ENCODE measurements around the gene MED27.
"Not testable (repeated sequence)": the region's sequence is repeated elsewhere in the genome, so short reads cannot be mapped to it uniquely, and the experiment has no call there.

MED27 gene

DNA sequence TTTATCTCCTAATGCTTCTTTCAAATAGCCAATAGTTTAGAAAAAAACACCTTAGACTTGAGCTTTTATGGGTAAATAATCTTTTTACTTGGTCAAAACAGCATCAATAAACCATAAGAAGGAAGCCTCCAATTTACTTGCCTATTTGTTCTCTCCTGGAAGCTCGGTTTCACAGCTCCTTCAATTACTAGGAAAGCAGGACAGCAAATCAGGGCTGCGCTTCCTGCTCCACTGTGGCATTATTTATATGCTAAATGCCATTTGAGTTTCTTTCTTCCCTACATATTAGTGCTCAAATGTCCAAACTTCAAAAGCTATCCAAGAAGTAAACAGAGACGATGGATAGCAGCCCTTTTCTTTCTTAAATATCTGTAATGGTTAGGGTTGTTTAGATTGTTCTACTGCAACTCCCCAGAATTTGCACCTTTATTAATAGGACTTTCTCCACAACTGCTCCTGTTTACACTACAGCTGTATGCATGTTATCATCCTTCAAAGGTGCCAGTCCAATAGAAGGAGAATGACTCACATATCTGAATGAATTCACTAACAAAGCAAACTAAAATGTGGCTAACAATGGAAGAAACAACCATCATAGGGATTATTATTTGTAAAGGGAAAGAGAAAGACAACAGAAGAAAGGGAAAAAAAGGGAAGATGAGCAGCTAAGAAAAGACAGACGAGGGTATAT lies 58.7 kb downstream of the MED27 start:
- no peak for DNase-seq (ENCODE audit: low read depth in 2 of 2, low spot score in 1 of 2)

DNA sequence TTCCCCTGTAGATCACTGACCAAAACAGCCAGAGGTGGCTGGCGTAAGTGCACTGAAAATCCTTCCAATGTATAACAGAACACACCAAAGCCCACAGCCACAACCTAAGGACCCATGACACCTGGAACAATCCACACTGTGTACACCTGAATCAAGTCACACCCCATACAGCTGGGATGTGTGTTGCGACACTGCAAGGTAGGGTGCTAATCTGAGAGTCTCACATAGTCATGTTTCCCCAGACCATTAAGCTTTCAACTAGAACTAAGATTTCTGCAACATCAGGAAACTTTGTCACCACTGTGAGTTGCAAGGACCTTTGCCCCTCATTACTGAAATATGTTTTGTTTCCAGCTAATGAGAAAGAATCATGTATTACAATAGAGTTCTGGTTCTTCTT lies 59.4 kb downstream of the MED27 start:
- no peak for DNase-seq (ENCODE audit: low read depth in 2 of 2, low spot score in 1 of 2)

DNA sequence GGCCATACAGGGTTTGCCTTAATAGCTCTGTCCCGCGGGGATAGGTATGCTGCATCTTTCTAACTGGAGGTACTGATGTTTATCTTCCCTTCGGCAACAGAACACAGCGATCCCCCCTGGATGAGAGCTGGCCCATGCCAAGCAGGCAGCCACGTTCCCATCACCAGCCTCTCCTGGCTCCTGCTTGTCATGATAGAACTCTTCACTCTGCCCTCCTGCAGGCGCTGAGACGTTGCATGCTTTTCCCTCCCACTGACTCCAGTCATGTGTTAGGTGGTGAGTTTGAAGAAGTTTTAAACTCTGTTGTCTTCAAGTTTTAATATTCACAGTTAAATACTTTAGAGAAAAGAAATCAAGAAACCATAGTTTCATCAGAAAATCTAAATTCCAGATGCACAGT lies 60.0 kb downstream of the MED27 start:
- no peak for DNase-seq (ENCODE audit: low read depth in 2 of 2, low spot score in 1 of 2)

DNA sequence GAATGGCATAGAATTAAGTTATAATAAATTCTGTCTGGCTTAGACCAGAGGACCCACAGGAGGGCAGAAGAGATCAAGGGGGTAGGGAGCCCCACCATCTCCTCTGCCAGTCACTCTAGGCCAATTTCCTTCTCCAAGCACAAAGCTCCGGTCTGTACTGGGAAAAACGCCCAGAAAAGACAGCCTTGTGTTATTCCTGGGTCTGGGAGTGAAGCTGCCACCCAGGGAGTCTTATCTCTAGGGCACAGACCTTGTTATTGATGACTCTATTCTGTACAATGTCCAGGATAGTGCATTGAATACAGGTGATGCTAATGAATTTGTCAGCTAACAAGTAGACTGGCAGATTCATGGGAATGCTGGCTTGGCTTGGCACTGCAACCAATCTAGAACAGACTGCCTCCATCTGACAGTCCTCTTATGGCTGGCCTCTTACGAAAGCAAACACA lies 60.7 kb downstream of the MED27 start:
- DNase-seq (ENCODE audit: low read depth in 2 of 2, low spot score in 1 of 2): no peak

DNA sequence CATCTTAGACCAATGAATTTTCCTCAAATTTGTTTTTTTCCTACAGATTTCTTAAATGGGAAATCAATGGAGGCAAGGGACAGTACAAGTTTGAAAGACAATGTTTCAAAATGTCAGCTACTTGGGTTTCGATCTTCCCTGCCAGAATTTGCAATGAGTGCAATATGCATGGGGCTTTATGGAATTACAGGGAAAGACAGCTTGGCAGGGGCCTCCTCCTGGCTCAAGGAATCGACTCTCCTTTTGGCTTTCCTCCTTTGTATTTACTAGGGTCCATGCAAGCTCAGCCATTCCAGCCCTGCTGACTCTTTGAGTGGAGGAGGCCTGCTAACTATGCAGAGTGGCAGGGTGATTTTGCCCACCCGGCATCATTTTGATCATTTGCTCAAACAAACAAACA lies 63.2 kb downstream of the MED27 start:
- no peak for DNase-seq (ENCODE audit: low read depth in 2 of 2, low spot score in 1 of 2)

DNA sequence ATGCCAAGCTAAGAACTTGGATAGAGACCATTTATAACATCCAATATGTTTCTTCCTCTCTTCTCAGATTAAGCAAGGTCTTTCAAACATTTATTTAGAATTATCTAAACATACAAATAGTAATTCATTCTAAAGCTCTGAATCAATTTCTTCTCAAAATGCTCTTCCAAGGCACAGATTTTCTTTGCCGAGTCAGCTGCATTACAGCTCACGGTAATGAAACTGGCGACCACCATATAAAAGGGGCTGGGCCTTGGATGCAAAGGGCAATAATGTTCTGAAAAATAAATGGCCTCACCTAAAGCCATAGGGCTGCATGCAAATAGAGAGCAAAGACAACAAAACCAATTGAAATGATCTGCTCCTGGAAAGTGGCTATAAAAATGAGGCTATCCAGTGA lies 63.8 kb downstream of the MED27 start:
- no peak for DNase-seq (ENCODE audit: low read depth in 2 of 2, low spot score in 1 of 2)

DNA sequence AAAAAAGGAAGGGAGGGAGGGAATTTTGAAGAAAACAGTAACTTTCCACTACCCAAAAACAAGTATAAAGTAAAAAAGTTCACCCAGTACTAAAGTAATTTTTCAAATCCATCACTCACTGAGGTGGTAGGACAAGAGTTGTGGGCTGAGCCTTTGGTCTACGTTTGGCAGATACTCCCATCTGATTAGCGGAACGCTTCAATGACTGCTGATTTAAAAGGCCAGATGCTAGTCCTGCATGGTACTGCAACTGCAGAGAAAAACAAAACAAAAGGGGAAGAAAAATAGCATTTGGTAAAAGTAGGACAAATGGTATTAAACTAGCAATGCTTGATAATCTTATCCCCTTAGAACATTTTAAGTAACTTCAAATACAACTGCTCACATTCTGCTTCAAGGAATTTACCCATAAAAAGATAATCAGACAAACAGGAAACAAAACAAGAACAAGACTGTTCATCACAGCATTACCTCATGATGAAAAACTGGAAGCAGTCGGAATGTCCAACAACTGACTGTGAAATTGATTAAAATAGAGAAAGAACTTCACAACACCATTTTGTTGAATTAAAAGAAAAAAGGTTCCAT lies 65.4 kb downstream of the MED27 start:
- no peak for DNase-seq (ENCODE audit: low read depth in 2 of 2, low spot score in 1 of 2)

DNA sequence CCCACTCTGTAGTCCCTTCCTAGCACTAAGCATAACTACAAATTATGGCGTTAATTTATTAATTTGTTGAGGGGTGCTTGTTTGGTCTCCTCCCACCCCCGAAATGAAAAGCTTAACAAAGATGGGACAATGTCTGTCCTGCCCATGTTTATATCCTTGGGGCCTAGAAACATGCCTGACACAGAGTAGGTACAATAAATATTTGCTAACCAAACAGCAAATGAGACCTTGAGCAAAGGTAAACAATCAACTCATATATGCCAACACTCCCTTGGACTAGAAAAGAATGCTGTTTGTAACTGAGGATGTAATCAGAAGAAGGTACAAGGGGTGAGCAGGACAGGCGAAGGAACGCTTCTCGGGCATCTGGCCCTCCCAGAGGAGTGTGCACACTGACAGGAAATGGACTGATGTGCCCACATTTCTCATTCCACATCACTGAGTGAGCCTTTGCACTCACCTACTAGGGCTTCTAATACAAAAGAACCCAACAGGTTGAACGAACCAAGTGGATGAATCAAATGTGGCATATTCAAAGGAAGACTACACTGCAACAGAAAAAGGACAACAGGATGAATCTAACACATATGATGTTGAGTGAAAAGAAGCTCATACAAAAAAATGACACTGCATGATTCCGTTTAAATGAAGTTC lies 66.8 kb downstream of the MED27 start:
- DNase-seq (ENCODE audit: low read depth in 2 of 2, low spot score in 1 of 2): no peak

DNA sequence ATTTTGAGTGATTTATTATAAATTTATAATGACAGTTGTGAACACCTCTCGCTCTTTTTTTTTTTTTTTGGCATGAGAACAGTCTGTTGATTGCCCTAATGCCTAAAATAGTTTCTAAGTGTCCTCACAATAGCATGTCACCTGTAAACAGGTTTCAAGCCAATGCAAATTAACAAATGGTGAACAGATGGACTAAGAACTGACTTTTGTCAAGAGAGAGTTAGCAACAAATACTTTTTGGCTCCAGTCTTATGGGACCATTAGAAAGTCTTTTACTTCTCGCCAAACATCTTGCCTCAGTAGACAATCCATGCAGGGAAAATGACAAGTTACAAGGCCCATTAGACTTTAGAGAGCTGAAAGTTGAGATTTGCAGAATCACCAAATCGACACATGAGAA lies 67.8 kb downstream of the MED27 start:
- no peak for DNase-seq (ENCODE audit: low read depth in 2 of 2, low spot score in 1 of 2)

DNA sequence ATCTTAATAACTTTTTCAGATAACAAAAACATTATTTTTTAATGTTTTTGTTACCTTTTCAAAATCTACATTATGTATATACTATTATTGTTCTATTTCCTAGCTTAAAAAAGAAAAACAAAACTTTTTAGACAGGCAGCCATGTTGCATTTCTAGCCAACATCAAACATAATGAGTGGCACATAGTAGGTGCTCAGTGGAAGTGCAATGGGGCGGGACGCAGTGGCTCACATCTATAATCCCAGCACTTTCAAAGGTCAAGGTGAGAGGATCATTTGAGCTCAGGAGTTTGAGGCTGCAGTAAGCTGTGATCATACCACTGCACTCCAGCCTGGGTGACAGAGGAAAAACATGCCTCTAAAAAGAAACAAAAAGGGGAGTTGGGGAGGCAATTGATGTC lies 68.4 kb downstream of the MED27 start:
- DNase-seq (ENCODE audit: low read depth in 2 of 2, low spot score in 1 of 2): no peak

DNA sequence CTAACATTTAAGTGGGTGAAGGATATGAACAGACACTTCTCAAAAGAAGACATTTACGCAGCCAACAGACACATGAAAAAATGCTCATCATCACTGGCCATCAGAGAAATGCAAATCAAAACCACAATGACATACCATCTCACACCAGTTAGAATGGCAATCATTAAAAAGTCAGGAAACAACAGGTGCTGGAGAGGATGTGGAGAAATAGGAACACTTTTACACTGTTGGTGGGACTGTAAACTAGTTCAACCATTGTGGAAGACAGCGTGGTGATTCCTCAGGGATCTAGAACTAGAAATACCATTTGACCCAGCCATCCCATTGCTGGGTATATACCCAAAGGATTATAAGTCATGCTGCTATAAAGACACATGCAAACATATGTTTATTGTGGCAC lies 69.5 kb downstream of the MED27 start:
- DNase-seq (ENCODE audit: low read depth in 2 of 2, low spot score in 1 of 2): not testable (repeated sequence)

DNA sequence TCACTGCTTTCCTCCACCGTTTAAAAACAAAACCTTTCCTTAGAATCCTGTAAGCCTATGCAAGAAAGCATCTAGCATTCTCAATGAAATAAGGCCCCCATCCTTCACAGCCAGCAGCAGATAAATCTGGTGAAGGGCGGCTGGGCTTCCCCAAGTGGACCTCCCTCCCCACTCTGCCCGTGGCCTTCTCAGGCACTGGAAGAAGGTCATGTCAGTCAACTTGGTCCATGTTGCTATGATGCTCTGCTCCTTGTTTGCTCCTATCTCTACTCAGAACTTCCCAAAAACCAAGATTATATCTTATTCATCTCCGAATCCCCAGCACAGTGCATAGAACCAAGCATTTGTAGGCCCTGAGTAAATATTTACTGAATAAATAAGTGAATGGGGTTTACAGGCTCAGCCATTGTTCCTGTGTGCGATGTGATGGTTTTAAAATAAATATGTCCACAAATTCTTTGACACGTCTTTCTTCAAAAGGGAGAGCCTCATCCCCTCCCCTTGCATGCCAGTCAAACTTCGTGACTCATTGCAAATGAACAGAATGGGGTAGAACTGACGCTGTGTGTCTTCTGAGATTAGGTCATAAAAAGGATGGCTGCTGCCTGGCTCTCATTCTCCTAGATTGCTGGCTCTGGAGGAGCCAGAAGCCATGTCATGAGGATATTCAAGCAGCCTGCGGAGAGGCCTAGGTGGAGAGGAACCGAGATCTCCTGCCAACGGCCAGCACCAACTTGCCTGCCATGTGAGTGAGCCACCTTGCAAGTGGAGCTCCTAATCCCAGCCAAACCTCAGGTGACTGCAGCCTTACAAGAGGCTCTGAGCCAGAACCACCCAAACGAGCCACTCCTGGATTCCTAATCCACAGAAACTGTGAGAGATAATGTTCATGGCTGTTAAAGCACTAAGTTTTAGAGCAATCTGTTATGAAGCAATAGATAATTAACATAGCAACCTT lies 70.5 kb downstream of the MED27 start:
- no peak for DNase-seq (ENCODE audit: low read depth in 2 of 2, low spot score in 1 of 2)

DNA sequence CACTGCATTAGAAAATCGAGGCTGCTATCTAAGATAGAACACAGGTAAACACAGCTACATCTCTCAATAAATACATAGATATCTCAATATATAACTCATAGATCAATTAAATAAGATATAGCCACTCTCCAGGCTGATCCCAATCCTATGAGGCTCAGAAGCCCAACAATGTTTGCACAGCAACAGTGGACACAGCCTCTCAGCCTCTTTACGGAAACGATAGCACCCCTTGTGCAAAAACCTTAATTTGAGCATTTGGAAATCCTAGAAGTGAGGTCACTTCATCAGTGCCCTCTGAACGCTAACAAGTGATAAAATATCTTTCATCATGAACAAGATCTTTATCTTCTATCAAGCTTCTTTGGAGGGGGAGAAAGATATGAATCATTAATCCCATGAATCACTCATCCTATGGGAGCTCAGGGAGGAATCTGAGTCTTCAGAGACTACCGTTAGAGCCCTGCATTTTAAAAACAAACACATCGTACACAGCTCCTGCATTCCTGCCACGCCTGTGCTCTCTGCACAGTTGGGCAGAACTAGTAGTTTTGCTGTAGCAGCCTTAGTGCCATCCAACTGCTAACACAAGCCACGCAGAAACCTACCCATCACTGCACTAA lies 71.4 kb downstream of the MED27 start:
- DNase-seq (ENCODE audit: low read depth in 2 of 2, low spot score in 1 of 2): no peak

DNA sequence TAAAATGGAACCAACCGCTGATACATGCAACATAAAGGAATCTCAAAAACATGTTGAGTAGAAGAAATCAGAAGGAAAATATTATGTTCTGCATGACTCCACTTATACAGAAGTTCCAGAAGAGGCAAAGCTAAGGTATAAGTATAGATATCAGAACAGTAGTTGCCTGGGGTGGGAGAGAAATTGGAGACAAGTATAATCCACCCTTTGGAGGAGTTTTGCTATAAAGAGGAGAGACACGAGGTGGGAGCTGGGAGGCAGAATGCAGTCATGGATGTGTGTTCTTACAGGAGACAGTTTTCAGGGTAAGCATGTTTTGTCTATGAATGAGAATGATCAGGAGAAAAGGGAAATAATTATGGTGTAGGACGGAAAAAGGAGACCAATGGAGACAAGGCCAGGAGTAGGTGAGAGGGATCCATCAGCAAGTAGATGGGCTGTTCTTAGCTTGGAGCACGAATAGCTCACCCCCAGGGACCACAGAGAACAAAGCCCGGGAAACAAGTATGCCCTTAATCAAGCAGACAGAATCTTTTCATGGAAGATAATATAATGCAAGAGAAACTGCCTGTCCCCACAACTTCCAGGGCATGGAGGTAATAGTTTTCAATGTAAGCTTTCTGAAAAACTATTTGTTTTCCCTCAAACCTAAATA lies 72.2 kb downstream of the MED27 start:
- no peak for DNase-seq (ENCODE audit: low read depth in 2 of 2, low spot score in 1 of 2)

DNA sequence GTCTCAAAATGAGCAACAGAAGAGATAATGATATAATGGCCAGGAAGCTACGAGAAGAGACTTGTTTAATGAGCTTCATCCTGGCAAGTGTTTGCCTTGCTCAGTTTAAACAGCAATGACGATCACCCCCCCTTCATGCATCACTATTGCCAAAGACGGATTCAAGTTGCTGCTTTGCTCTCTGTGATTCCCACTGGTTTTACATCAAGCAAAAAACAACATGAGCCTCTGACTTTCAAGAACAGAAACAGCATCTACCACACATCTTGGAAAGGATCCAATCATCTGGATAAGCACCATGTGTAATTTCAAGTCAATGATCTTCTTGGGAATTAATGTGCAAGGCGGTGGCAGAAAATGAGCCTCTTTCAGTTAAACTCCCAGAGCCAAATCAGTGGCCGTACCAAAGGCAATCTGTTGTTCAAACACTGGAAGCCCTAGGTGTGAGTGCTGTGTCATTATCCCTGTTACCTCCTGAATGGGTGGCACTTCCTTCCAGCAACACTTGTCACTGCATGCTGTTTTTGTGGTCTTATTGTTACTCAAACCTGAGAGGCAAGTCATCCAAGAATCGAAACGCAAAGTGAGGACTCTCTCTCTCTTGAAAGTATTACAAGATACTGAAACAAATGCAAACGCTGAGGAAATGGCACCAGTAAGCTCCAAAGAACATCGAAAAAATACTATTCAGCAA lies 72.8 kb downstream of the MED27 start:
- DNase-seq (ENCODE audit: low read depth in 2 of 2, low spot score in 1 of 2): no peak

DNA sequence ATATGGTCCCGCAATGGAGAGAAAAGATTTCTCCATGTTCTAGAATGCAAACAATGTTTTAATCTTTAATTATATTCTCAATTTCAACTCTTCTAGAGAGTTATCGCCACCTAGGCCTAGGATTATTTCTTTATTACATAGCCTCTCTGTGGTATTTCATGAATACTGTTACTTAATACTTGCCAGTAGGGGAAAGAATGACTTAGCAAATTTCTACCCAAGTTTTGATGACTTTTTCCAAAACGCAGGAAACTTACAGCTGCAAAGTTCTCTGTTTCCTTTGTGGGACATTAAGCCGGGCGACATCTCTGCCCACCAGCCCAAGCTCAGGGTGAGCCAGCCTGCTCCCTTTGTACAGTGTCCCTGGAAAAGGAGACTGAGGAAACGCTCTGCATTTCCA lies 73.8 kb downstream of the MED27 start:
- DNase-seq (ENCODE audit: low read depth in 2 of 2, low spot score in 1 of 2): no peak

DNA sequence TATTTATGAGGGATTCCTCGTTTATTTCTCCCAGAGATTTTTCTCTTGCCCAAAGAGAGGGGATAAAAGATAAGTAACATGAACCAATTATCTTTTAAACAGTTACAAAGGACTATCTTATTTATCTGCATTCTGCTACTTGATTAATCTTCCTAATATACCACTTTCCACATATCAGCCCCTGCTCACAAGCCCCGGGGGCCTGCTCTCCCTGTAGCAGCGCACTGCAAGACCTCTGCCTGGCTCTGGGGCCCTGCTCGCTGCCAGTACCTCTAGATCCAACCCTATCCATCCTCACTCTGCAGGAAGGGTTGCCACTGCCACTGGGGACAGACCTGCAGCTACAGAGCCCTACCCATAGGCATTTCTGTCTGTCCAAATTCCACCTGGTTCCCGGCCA lies 75.3 kb downstream of the MED27 start:
- no peak for DNase-seq (ENCODE audit: low read depth in 2 of 2, low spot score in 1 of 2)

DNA sequence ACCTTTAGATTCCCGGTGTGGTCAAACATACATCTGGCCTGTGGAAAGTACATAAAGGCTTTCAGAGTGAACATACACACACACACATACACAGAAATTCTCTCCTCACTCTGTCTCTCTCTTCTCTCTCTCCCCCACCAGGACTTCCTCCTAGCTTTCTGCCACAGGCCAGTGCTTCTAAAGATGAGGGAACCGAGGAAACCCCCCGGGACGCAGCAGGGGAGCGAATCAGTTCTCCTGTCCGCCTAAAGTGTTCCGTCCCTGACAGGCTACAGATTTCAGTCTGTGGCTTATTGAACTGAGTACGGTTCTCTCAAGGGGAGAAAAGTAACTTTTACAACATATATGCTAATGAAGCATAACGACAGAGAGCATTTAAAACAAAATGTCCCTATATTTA lies 75.8 kb downstream of the MED27 start:
- DNase-seq (ENCODE audit: low read depth in 2 of 2, low spot score in 1 of 2): no peak

DNA sequence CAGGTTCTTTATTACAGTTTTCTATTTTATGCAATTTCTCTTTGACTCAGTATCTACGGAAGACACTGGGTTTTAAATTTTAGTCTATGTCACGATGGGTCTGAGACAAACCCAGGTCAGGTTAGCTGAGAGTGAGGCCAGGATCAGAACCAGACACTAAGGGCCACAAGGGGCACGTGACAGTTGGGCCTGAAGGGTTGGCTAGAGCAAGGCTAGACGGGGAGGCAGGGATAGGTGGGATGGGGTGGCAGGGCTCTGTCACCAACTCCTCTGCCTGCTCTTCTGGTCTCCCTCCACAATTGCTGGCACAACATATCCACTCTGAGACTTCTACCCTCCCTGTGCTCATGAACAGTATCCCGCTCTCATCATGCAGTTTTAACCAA lies 76.4 kb downstream of the MED27 start:
- no peak for DNase-seq (ENCODE audit: low read depth in 2 of 2, low spot score in 1 of 2)
